Neural crest cell (in vitro differentiated cells): Measurements from ENCODE around the gene KEL. TPM values are rescaled to one million over a fixed set of nuclear protein-coding genes. Genes with fewer than 3 reads are reported as not detected.

Source experiments
- DNase-seq: peaks from one replicate; pipeline ENCODE4 v3.0.0; 2021; ENCODE audit warnings: low read depth, mixed read lengths, low spot score
- H3K27ac Mint-ChIP-seq: one replicate; pipeline ENCODE4 v1.8.0; 2021; ENCODE audit warnings: mild to moderate bottlenecking, mixed read lengths; ENCODE audit not compliant: unreplicated experiment
- H3K27me3 Mint-ChIP-seq: 2 replicates; pipeline ENCODE4 v1.8.0; 2021; ENCODE audit warnings: low read depth, mild to moderate bottlenecking, mixed read lengths
- H3K36me3 Mint-ChIP-seq: 2 replicates; pipeline ENCODE4 v1.8.0; 2021; ENCODE audit warnings: low read depth, mild to moderate bottlenecking, mixed read lengths
- H3K4me1 Mint-ChIP-seq: 2 replicates; pipeline ENCODE4 v1.8.0; 2021; ENCODE audit warnings: mixed read lengths
- H3K4me3 Mint-ChIP-seq: one replicate; pipeline ENCODE4 v1.8.0; 2021; ENCODE audit warnings: mild to moderate bottlenecking, mixed read lengths
- H3K9me3 Mint-ChIP-seq: 2 replicates; pipeline ENCODE4 v1.8.0; 2021; ENCODE audit warnings: mixed read lengths
- CTCF ChIP-seq: fragments of 200-600 bp; sonication (generic); conservative IDR thresholded peaks from 2 replicates; pipeline ENCODE4 v1.5.0; 2021; ENCODE audit warnings: antibody characterized with exemption, mild to moderate bottlenecking
- total RNA-seq: library from RNA; stranded (reverse); gene quantifications from 2 replicates; pipeline ENCODE4 v1.2.1, GENCODE V29; 2021

Gene KEL
- total RNA-seq, 1 donor from 2014 or later: 1.4 TPM

DNA sequence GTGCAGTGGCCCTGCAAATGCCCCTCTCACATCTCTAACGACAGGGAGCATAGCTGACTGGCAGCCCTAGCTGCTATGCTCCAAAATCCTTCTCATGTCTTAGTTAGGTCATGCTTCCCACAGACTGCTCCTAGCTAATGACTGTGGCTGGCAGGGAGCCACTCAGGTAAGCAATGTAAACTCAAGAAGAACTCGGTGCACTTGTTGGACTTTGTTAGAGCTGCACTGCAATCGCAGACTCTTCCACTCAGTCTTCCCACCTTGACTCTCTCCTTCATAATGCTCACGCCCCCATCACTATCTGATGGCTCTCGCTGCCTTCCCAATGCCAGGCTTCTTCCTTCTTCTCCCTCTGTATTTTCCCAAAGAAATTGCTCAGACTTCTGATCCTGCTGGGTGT, 40.7 kb upstream of the KEL start:
- Mint-ChIP-seq H3K27me3 (peaks cover 6% of the 10 kb centered on the region), H3K36me3 (peaks cover 2% of the 10 kb centered on the region), H3K9me3 (peaks cover 2% of the 10 kb centered on the region), H3K4me3 (no peak overlapping the region), H3K27ac (no peak overlapping the region), H3K4me1 (peaks cover 5% of the 10 kb centered on the region)
- DNase-seq: no peak
- TF ChIP-seq CTCF: no peak

- H3K4me3 Mint-ChIP-seq: no peak overlapping the region
- peak; percentile 43 for TF ChIP-seq CTCF
- H3K36me3 Mint-ChIP-seq: peaks cover 2% of the 10 kb centered on the region
- no peak overlapping the region for H3K27ac Mint-ChIP-seq
- peaks cover 5% of the 10 kb centered on the region for H3K4me1 Mint-ChIP-seq
- peaks cover 4% of the 10 kb centered on the region for H3K27me3 Mint-ChIP-seq
- DNase-seq: no peak
- H3K9me3 Mint-ChIP-seq: peaks cover 2% of the 10 kb centered on the region
These were observed 39.9 kb upstream of the KEL start for GRCh38 chr7:143002106-143002505.

DNA sequence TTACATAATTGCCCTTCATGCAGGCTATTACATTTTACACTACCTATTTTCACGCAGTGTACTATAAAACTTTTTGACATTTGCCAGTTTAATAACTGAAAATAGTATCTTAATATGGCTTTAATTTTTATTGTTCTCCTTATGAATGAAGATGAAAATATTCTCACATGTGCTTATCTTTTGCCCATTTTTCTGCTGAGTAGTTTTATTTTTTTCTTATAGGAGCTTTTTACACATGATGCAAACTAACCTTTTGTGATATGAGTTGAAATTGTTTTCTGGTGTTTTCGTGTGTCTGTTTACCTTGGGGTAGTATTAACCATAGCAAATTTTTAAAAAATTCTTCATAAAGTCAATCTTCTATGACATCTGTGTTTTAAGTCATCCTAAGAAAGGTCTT, 38.5 kb upstream of the KEL start:
- Mint-ChIP-seq H3K4me3 (no peak overlapping the region), H3K36me3 (peaks cover 2% of the 10 kb centered on the region), H3K4me1 (peaks cover 5% of the 10 kb centered on the region), H3K27ac (no peak overlapping the region), H3K27me3 (peaks cover under 1% of the 10 kb centered on the region), H3K9me3 (peaks cover 4% of the 10 kb centered on the region)
- no peak for DNase-seq
- no peak for TF ChIP-seq CTCF

- Mint-ChIP-seq H3K36me3 (peaks cover 2% of the 10 kb centered on the region), H3K4me3 (no peak overlapping the region), H3K9me3 (peaks cover 4% of the 10 kb centered on the region), H3K27me3 (peaks cover 4% of the 10 kb centered on the region), H3K4me1 (peaks cover 5% of the 10 kb centered on the region), H3K27ac (no peak overlapping the region)
- TF ChIP-seq CTCF: no peak
- DNase-seq: no peak
These were observed 37.6 kb upstream of the KEL start for GRCh38 chr7:142999793-143000192.

GRCh38 chr7:142998966-142999365, 36.8 kb upstream of the KEL start:
- peaks cover 4% of the 10 kb centered on the region for H3K27me3 Mint-ChIP-seq
- H3K9me3 Mint-ChIP-seq: peaks cover 4% of the 10 kb centered on the region
- TF ChIP-seq CTCF: no peak
- peaks cover 2% of the 10 kb centered on the region for H3K36me3 Mint-ChIP-seq
- H3K4me3 Mint-ChIP-seq: no peak overlapping the region
- H3K4me1 Mint-ChIP-seq: peaks cover 5% of the 10 kb centered on the region
- no peak overlapping the region for H3K27ac Mint-ChIP-seq
- no peak for DNase-seq
